ENCODE measurements around the gene FKBP5.

GRCh38 chr6:35539223-35539622 is 149.5 kb downstream of the FKBP5 start:
- TF ChIP-seq POLR2A (IDR thresholded peaks at IDR 0.05; ENCODE audit: low read length) (no peak), GATA1 (IDR thresholded peaks at IDR 0.05; ENCODE audit: low read depth, low read length) (no peak)
